Right atrium auricular region (tissue), 2 donors: ENCODE data around the gene RBM33. TPM values are rescaled to one million over a fixed set of nuclear protein-coding genes. Genes with fewer than 3 reads are reported as not detected.

Experiments
- DNase-seq: peaks from one replicate; pipeline ENCODE4 v3.0.0-alpha.2; 2019; ENCODE audit warnings: low spot score
- H3K27ac ChIP-seq, 2 donors: fragments of 200-600 bp; sonication (generic); 1 replicate in 1 of 2; 2 replicates in 1 of 2; pipeline ENCODE4 v1.5.1; 2016 to 2019
- H3K27me3 ChIP-seq, 2 donors: fragments of 200-600 bp; sonication (generic); one replicate each; pipeline versions ENCODE4 v1.5.1 to v1.6.0; 2017 to 2019
- H3K36me3 ChIP-seq: fragments of 200-600 bp; sonication (generic); one replicate; pipeline ENCODE4 v1.5.1; 2016
- H3K4me1 ChIP-seq, 2 donors: fragments of 200-600 bp; sonication (generic); one replicate each; pipeline versions ENCODE4 v1.5.1 to v1.6.0; 2017 to 2019
- H3K4me3 ChIP-seq, 2 donors: fragments of 200-600 bp; sonication (generic); 1 replicate in 1 of 2; 2 replicates in 1 of 2; pipeline ENCODE4 v1.5.1; 2017 to 2019; ENCODE audit warnings: mild to moderate bottlenecking in 1 of 2, moderate library complexity in 1 of 2
- H3K9me3 ChIP-seq, 2 donors: fragments of 200-600 bp; sonication (generic); one replicate each; pipeline ENCODE4 v1.5.1; 2019
- CTCF ChIP-seq, 2 donors: fragments of 200-600 bp; sonication (generic); IDR thresholded peaks; one replicate each; pipeline ENCODE4 v1.5.1; 2019; ENCODE audit warnings: antibody characterized with exemption in 2 of 2
- total RNA-seq, 2 donors: library from RNA; depleted of rRNA; stranded (reverse); fragments of >200 nt; gene quantifications; one replicate each; pipeline ENCODE4 v1.1.0, GENCODE V29; 2016

Gene RBM33
- total RNA-seq, 2 donors from 2014 or later = 15.4 to 21.0 TPM

- no peak overlapping the region for H3K4me3 ChIP-seq
- DNase-seq = no peak
- peaks cover 15% of the 10 kb centered on the region for H3K36me3 ChIP-seq
- peaks cover 0 to 25% of the 10 kb centered on the region in 2 donors for H3K4me1 ChIP-seq
- no peaks in the 10 kb centered on the region for H3K27me3 ChIP-seq
- H3K9me3 ChIP-seq = no peaks in the 10 kb centered on the region
- no peak overlapping the region for H3K27ac ChIP-seq
- no peak for TF ChIP-seq CTCF (IDR thresholded peaks at IDR 0.05)
Measured at GRCh38 chr7:155749578-155749977, 105.1 kb downstream of the RBM33 start.

GRCh38 chr7:155750255-155751125 is 106.0 kb downstream of the RBM33 start:
- Histone ChIP-seq H3K4me3 (no peak overlapping the region), H3K27me3 (no peaks in the 10 kb centered on the region), H3K27ac (no peak overlapping the region), H3K4me1 (peaks cover 0 to 34% of the 10 kb centered on the region in 2 donors), H3K36me3 (peaks cover 9% of the 10 kb centered on the region), H3K9me3 (no peaks in the 10 kb centered on the region)
- TF ChIP-seq CTCF (IDR thresholded peaks at IDR 0.05) = no peak
- DNase-seq = no peak

- Histone ChIP-seq H3K27ac (no peak overlapping the region), H3K4me1 (peaks cover 0 to 35% of the 10 kb centered on the region in 2 donors), H3K4me3 (no peak overlapping the region), H3K9me3 (no peaks in the 10 kb centered on the region), H3K36me3 (no peaks in the 10 kb centered on the region), H3K27me3 (no peaks in the 10 kb centered on the region)
- TF ChIP-seq CTCF (IDR thresholded peaks at IDR 0.05) = no peak
- no peak for DNase-seq
Measured at GRCh38 chr7:155751409-155751808, 106.9 kb downstream of the RBM33 start.

GRCh38 chr7:155752756-155753445 is 108.4 kb downstream of the RBM33 start:
- Histone ChIP-seq H3K4me1 (peaks cover 0 to 35% of the 10 kb centered on the region in 2 donors), H3K9me3 (no peaks in the 10 kb centered on the region), H3K27me3 (no peaks in the 10 kb centered on the region), H3K36me3 (no peaks in the 10 kb centered on the region), H3K27ac (no peak overlapping the region), H3K4me3 (no peak overlapping the region)
- no peak for DNase-seq
- no peak for TF ChIP-seq CTCF (IDR thresholded peaks at IDR 0.05)

GRCh38 chr7:155753446-155753965 is 109.0 kb downstream of the RBM33 start:
- peaks cover 0 to 35% of the 10 kb centered on the region in 2 donors for H3K4me1 ChIP-seq
- no peaks in the 10 kb centered on the region for H3K27me3 ChIP-seq
- DNase-seq = no peak
- H3K36me3 ChIP-seq = no peaks in the 10 kb centered on the region
- no peaks in the 10 kb centered on the region for H3K9me3 ChIP-seq
- H3K27ac ChIP-seq = no peak overlapping the region
- no peak for TF ChIP-seq CTCF (IDR thresholded peaks at IDR 0.05)
- H3K4me3 ChIP-seq = no peak overlapping the region
